Panc1 (cell line): ENCODE data around the gene SLC25A10.

ENCODE experiments used
- POLR2AphosphoS5 ChIP-seq: IDR thresholded peaks from 2 replicates; pipeline ENCODE4 v1.6.1; 2012; ENCODE audit warnings: mild to moderate bottlenecking, low read depth, low read length, moderate library complexity
- TF ChIP-seq, protein P1 (sequence below): fragments of 450-650 bp; IDR thresholded peaks from 2 replicates; pipeline ENCODE4 v1.5.1; 2017; ENCODE audit warnings: mild to moderate bottlenecking
- TF ChIP-seq, protein P2 (sequence below), 2 experiments: IDR thresholded peaks; 2 replicates each; pipeline ENCODE4 v1.6.1; 2011 to 2012; ENCODE audit warnings: low read depth in 2 of 2, control low read depth in 1 of 2, low read length in 1 of 2, mild to moderate bottlenecking in 1 of 2, moderate library complexity in 1 of 2; ENCODE audit not compliant: insufficient read depth in 1 of 2

DNA sequence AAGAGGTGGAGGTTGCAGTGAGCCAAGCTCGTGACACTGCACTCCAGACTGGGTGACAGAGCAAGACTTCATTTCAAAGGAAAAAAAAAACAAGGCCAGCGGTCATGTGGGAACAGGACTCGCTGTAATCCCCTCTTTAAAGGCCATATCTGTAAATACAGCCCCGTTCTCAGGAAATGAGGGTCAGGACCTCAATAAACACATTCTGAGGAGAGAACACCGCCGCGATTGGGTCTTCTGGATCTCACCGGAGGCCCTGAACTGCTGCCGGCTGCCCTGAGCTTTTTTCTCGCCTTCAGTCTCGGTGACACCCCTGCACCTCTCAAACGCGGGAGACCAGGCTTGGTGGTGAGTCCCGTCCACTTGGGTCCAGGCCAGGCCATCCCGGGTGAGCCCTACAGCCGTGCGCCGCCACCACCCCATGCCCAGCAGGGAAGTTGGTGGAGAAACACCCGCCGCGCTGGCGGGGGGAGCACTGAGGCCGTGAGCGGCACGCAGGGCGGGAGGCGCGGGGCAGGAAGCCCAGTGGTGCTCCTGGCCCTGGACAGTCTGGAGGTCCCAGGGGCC lies 28.4 kb downstream of the SLC25A10 start:
- TF ChIP-seq, protein P1, sequence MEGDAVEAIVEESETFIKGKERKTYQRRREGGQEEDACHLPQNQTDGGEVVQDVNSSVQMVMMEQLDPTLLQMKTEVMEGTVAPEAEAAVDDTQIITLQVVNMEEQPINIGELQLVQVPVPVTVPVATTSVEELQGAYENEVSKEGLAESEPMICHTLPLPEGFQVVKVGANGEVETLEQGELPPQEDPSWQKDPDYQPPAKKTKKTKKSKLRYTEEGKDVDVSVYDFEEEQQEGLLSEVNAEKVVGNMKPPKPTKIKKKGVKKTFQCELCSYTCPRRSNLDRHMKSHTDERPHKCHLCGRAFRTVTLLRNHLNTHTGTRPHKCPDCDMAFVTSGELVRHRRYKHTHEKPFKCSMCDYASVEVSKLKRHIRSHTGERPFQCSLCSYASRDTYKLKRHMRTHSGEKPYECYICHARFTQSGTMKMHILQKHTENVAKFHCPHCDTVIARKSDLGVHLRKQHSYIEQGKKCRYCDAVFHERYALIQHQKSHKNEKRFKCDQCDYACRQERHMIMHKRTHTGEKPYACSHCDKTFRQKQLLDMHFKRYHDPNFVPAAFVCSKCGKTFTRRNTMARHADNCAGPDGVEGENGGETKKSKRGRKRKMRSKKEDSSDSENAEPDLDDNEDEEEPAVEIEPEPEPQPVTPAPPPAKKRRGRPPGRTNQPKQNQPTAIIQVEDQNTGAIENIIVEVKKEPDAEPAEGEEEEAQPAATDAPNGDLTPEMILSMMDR: no peak
- TF ChIP-seq, protein P2, sequence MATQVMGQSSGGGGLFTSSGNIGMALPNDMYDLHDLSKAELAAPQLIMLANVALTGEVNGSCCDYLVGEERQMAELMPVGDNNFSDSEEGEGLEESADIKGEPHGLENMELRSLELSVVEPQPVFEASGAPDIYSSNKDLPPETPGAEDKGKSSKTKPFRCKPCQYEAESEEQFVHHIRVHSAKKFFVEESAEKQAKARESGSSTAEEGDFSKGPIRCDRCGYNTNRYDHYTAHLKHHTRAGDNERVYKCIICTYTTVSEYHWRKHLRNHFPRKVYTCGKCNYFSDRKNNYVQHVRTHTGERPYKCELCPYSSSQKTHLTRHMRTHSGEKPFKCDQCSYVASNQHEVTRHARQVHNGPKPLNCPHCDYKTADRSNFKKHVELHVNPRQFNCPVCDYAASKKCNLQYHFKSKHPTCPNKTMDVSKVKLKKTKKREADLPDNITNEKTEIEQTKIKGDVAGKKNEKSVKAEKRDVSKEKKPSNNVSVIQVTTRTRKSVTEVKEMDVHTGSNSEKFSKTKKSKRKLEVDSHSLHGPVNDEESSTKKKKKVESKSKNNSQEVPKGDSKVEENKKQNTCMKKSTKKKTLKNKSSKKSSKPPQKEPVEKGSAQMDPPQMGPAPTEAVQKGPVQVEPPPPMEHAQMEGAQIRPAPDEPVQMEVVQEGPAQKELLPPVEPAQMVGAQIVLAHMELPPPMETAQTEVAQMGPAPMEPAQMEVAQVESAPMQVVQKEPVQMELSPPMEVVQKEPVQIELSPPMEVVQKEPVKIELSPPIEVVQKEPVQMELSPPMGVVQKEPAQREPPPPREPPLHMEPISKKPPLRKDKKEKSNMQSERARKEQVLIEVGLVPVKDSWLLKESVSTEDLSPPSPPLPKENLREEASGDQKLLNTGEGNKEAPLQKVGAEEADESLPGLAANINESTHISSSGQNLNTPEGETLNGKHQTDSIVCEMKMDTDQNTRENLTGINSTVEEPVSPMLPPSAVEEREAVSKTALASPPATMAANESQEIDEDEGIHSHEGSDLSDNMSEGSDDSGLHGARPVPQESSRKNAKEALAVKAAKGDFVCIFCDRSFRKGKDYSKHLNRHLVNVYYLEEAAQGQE (IDR thresholded peaks at IDR 0.05; ENCODE audit: insufficient read depth in 1 of 2, low read depth in 2 of 2, low read length in 1 of 2): no peak
- TF ChIP-seq POLR2AphosphoS5: no peak
